GM12874 (cell line): ENCODE measurements around the gene PIEZO1.

ENCODE experiments used
- CTCF ChIP-seq: IDR thresholded peaks from 2 replicates; pipeline ENCODE4 v1.5.1; 2011; ENCODE audit warnings: low read depth, mild to moderate bottlenecking, control low read depth, low read length, moderate library complexity; ENCODE audit not compliant: insufficient read depth

Gene PIEZO1

GRCh38 chr16:88796278-88796677, 11.3 kb upstream of the PIEZO1 start:
- no peak for TF ChIP-seq CTCF

DNA sequence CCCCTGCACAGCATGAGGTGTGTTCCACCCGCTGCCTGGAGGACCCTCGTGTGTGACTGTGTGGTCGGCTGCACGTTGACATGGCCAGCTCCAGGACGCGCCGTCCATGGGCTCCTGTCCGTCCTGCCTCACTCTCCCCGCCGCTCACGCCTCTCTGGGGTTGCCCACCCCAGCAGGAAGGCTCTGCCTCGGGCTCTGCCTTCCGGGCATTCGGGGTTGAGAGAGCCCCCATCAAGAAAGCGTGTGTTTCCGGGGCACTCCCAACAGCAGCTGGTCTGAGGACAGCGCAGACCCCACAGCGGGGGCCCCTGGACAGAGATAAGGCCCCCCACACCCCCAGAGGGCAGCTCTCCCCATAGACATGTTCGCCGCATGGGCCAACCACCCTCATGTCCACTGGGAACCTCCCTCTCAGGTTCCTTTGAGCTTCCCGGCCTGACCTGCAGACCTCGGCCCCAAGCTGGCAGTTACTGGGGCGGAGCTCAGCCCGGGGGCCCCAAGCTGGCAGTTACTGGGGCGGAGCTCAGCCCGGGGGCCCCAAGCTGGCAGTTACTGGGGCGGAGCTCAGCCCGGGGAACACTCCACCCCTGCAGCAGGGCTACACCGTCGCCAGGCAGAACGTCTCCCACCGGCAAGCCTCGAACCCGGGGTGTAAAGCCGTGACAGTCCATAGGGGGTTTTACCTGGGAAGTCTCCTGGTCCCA, 8.4 kb upstream of the PIEZO1 start:
- no peak for TF ChIP-seq CTCF

DNA sequence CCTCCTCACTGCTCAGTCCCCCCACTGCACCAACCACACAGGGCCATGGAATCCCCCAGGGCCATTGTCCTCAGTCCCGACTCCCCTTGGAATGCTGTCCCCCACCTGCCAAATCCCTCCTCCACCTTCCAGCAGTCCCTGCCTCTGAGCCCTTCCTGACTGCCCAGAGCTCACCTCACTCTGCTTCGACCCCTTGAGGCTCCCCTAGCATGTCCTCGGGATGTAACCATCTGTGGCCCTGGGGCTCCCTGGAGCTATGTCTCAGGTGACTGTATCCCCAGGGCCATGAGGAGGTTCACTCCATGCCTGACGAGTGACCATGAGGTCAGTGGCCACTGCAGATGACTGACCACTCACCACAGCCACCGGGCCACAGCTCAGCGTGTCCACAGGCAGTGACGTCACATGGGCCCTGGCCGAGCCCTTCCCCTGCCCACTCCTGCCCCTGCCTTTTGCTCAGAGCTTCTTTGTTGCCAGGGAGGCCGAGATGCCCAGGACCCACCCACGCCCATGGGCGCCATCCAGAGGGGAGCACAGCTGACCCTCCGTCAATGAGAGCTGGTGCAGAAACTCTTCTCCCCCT, 7.7 kb upstream of the PIEZO1 start:
- no peak for TF ChIP-seq CTCF

DNA sequence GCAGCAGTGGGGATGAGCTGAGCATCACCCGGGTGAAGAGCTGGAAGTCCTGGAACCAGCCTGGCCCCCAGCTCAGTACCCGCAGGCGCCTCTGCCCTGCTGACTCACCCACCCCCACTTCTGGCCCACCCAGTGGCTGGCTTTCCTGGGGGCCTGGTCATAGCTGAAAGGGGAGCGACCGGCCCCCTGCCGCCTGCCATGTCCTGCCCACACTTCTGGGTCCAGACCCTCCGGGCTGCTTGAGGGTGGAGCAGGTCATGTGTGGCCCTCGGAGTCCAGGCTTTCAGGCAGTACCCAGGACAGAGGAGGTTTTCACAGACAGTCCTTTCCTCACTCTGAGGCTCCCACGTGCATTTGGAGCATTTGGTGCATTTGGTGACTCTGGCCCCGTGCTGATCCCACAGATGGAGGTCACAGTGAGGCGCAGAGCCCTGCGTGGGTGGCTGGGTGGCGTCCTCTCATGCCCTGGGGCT, 7.1 kb upstream of the PIEZO1 start:
- no peak for TF ChIP-seq CTCF

DNA sequence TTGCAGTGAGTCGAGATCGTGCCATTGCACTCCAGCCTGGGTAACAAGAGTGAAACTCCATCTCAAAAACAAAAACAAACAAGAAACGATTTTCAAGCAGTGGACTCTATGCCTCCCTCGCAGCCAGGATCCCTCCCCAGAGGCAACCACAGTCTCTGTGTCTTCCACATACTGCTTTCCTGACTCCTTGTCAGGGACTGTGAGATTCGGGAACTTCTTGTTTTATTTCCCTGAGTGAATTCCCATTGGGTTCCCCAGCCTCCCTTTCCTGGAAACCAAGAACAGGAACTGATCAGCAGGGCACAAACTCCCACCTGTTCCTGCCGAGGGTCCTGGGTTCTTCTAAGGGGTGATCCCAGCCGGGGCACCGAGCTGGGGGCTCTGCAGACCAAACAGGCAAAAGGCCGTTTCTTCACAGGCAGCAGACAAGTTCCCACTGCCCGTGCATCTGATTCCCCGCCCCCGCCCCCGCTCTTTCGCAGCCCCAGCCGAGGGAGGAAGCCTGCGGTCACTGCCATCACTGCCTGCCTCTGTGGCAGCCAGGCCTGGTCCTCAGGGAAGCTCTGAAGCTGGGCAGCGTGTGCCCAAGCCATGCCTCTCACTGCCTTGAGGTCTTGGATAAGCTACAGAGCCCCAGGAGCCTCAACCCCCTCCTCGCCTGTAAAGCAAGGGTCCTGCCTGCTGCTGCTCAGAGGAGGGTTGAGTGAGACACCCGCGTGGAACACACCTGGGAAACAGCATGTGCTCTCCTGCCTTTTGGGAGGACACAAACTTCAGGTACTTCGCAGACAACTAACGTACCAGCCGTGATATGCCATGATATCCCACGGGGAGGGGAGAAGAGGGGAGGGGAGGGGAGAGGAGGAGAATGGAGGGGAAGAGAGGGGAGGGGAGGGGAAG, 5.5 kb upstream of the PIEZO1 start:
- no peak for TF ChIP-seq CTCF

DNA sequence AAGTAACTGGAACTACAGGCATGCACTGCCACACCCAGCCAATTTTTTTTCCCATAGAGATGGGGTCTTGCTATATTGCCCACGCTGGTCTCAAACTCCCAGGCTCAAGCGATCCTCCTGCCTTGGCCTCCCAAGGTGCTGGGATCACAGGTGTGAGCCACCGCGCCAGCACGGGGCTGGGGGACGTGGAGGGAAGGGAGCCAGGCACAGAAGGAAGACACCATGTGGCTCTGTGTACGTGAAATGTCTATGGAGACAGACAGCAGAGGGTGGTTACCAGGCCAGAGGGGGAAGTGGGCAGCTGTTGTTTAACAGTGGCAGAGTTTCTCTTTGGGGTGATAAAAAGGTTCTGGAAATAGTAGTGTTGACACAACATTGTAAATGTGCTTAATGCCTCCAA, 4.6 kb upstream of the PIEZO1 start:
- TF ChIP-seq CTCF: no peak
